OCI-LY7 (cell line): ENCODE measurements around the gene RIMBP2. TPM values are rescaled to one million over a fixed set of nuclear protein-coding genes. Genes with fewer than 3 reads are reported as not detected.

ENCODE experiments used
- BruUV-seq: library from RNA; stranded (reverse); fragments of 400-500 nt; replicated peaks from 2 replicates; lab custom pipeline; 2021; lab: Mats Ljungman, UMichigan
- CTCF ChIA-PET: fragments of 300-600 bp; sonication (Branson Sonifier 250); formaldehyde crosslinking; loops from one replicate; lab custom pipeline; 2022; ENCODE audit warnings: antibody characterized with exemption; ENCODE audit not compliant: unreplicated experiment; lab: Charles Lee
- POLR2A ChIA-PET: fragments of 300-600 bp; sonication (Branson Sonifier 250); formaldehyde crosslinking; loops from one replicate; lab custom pipeline; 2022; ENCODE audit warnings: antibody characterized with exemption; lab: Charles Lee
- DNase-seq: peaks from one replicate; pipeline ENCODE4 v3.0.0-alpha.2; 2015; ENCODE audit warnings: low spot score
- H2AFZ ChIP-seq: fragments of 200-600 bp; sonication (generic), shearing (Covaris generic); 2 replicates; pipeline ENCODE4 v1.6.1; 2014; ENCODE audit warnings: mild to moderate bottlenecking, antibody characterized with exemption, low read length, moderate library complexity
- H3K27ac ChIP-seq: fragments of 200-600 bp; sonication (generic); 2 replicates; pipeline ENCODE4 v1.5.1; 2014; ENCODE audit warnings: mixed run types, low read depth, mild to moderate bottlenecking, moderate library complexity, low read length, inconsistent platforms; ENCODE audit not compliant: poor library complexity, severe bottlenecking
- H3K36me3 ChIP-seq: fragments of 200-600 bp; sonication (generic); 2 replicates; pipeline ENCODE4 v1.6.1; 2014; ENCODE audit warnings: mild to moderate bottlenecking, antibody characterized with exemption, low read length, moderate library complexity, mixed read lengths; ENCODE audit not compliant: insufficient read depth
- H3K4me1 ChIP-seq: fragments of 200-600 bp; sonication (generic); 2 replicates; pipeline ENCODE4 v1.5.1; 2014; ENCODE audit warnings: mild to moderate bottlenecking, low read length; ENCODE audit not compliant: insufficient read depth, poor library complexity, severe bottlenecking
- H3K4me2 ChIP-seq: fragments of 200-600 bp; sonication (generic); 2 replicates; pipeline ENCODE4 v1.6.1; 2014; ENCODE audit warnings: mild to moderate bottlenecking, low read length
- H3K4me3 ChIP-seq: fragments of 200-600 bp; sonication (generic); 2 replicates; pipeline ENCODE4 v1.5.1; 2014; ENCODE audit warnings: mild to moderate bottlenecking, low read depth, low read length; ENCODE audit not compliant: poor library complexity, severe bottlenecking
- H3K79me2 ChIP-seq: fragments of 200-600 bp; sonication (generic); 2 replicates; pipeline ENCODE4 v1.6.1; 2016; ENCODE audit warnings: low read depth, mild to moderate bottlenecking, low read length, moderate library complexity, mixed read lengths; ENCODE audit not compliant: insufficient read depth
- H3K9me2 ChIP-seq: fragments of 200-600 bp; sonication (generic); 2 replicates; pipeline ENCODE4 v1.6.1; 2016; ENCODE audit warnings: mild to moderate bottlenecking, low read length, mixed read lengths; ENCODE audit not compliant: insufficient read depth
- H3K9me3 ChIP-seq: fragments of 200-600 bp; sonication (generic); 2 replicates; pipeline ENCODE4 v1.6.1; 2014; ENCODE audit warnings: mild to moderate bottlenecking, mixed run types, low read length, mixed read lengths
- H4K20me1 ChIP-seq: fragments of 200-600 bp; sonication (generic); 2 replicates; pipeline ENCODE4 v1.6.1; 2014; ENCODE audit warnings: mild to moderate bottlenecking, antibody characterized with exemption, low read length, moderate library complexity, mixed read lengths; ENCODE audit not compliant: insufficient read depth
- CTCF ChIP-seq: fragments of 200-600 bp; sonication (generic); conservative IDR thresholded peaks from 2 replicates; pipeline ENCODE4 v1.5.1; 2014; ENCODE audit warnings: mild to moderate bottlenecking, antibody characterized with exemption, low read length, moderate library complexity, mixed read lengths
- EZH2phosphoT487 ChIP-seq: fragments of 200-600 bp; sonication (generic); IDR thresholded peaks from 2 replicates; pipeline ENCODE4 v1.6.1; 2018; ENCODE audit warnings: low read depth, borderline replicate concordance, mild to moderate bottlenecking, mixed run types, antibody characterized with exemption, low read length, moderate library complexity, mixed read lengths
- intact Hi-C: fragments of 100-400 bp; cut with micrococcal nuclease; formaldehyde crosslinking; loops from one replicate; pipeline ENCODE4 v1.10.0; 2022; ENCODE audit not compliant: unreplicated experiment
- total RNA-seq, 2 experiments: library from RNA; depleted of rRNA in 1 of 2; stranded (reverse); fragments of >200 nt in 1 of 2; shearing (Covaris generic) in 1 of 2; gene quantifications; 2 replicates each; pipeline ENCODE4 v1.2.3, GENCODE V29; 2014 to 2022

The RIMBP2 gene
- total RNA-seq, 2 experiments from 2014 or later, result not detected

GRCh38 chr12:130644566-130644965 is 71.5 kb downstream of the RIMBP2 start:
- POLR2A ChIA-PET, result no interaction called here
- DNase-seq, result no peak
- H3K9me2 ChIP-seq, result no peaks in the 10 kb centered on the region
- no TSS peak for BruUV-seq
- no peaks in the 10 kb centered on the region for H3K79me2 ChIP-seq
- H3K36me3 ChIP-seq, result no peaks in the 10 kb centered on the region
- CTCF ChIA-PET, result no interaction called here
- intact Hi-C loops, result no loop called here
- H4K20me1 ChIP-seq, result no peaks in the 10 kb centered on the region
- no peak overlapping the region for H3K4me3 ChIP-seq
- no peaks in the 10 kb centered on the region for H3K9me3 ChIP-seq
- H2AFZ ChIP-seq, result no peak overlapping the region
- no peak overlapping the region for H3K4me2 ChIP-seq
- H3K4me1 ChIP-seq, result no peaks in the 10 kb centered on the region
- no peak overlapping the region for H3K27ac ChIP-seq
- TF ChIP-seq CTCF, result no peak
- no peak for TF ChIP-seq EZH2phosphoT487

- Histone ChIP-seq H3K9me2 (no peaks in the 10 kb centered on the region), H3K79me2 (no peaks in the 10 kb centered on the region), H3K4me1 (no peaks in the 10 kb centered on the region), H3K27ac (no peak overlapping the region), H3K4me2 (no peak overlapping the region), H3K36me3 (no peaks in the 10 kb centered on the region), H4K20me1 (no peaks in the 10 kb centered on the region), H3K4me3 (no peak overlapping the region), H3K9me3 (no peaks in the 10 kb centered on the region), H2AFZ (no peak overlapping the region)
- no peak for TF ChIP-seq CTCF
- TF ChIP-seq EZH2phosphoT487, result no peak
- no peak for DNase-seq
- ChIA-PET CTCF (no interaction called here), POLR2A (no interaction called here)
- no TSS peak for BruUV-seq
- intact Hi-C loops, result no loop called here
Observed at GRCh38 chr12:130644146-130644545, 72.0 kb downstream of the RIMBP2 start.

- Histone ChIP-seq H3K27ac (no peak overlapping the region), H3K4me1 (no peaks in the 10 kb centered on the region), H4K20me1 (no peaks in the 10 kb centered on the region), H3K79me2 (no peaks in the 10 kb centered on the region), H3K36me3 (no peaks in the 10 kb centered on the region), H3K9me3 (no peaks in the 10 kb centered on the region), H3K4me3 (no peak overlapping the region), H3K4me2 (no peak overlapping the region), H3K9me2 (no peaks in the 10 kb centered on the region), H2AFZ (no peak overlapping the region)
- no peak for DNase-seq
- CTCF ChIA-PET, result no interaction called here
- BruUV-seq, result no TSS peak
- no peak for TF ChIP-seq EZH2phosphoT487
- no peak for TF ChIP-seq CTCF
- POLR2A ChIA-PET, result no interaction called here
- intact Hi-C loops, result no loop called here
Observed at GRCh38 chr12:130642856-130643255, 73.2 kb downstream of the RIMBP2 start.
